Measurements from ENCODE around the gene ARID2. TPM values are rescaled to one million over a fixed set of nuclear protein-coding genes. Genes with fewer than 3 reads are reported as not detected.

ARID2 gene
- total and polyA plus RNA-seq, 2 of the 4 experiments (the other 2 are of a cell fraction) = 5.4 to 28.1 TPM

DNA sequence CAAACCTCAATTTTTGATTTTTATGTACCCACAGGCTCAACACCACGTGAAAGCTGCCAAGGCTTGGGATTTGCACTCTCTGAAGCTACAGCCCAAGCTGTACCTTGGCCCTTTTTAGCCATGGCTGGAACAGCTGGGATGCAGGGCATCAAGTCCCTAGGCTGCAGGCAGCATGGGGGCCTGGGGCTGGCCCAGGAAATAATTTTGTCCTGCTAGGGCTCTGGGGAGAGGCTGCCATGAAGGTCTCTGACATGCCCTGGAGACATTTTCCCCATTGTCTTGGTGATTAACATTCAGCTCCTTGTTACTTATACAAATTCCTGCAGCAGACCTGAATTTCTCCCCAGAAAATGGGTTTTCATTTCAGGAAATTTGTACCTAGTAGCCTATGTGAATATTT, 157.2 kb downstream of the ARID2 start:
- no peak overlapping the region for H3K9ac ChIP-seq (ENCODE audit: low read depth, low read length)
- no TSS peak for BruUV-seq (replicated peaks)
- H3K4me3 ChIP-seq (ENCODE audit: insufficient read depth, low read depth, low read length) = no peak overlapping the region
- CTCF ChIA-PET = no interaction called here
- no peak overlapping the region for H2BK120ac ChIP-seq (ENCODE audit: low read depth, low read length)
- peaks cover 0 to 5% of the 10 kb centered on the region in 2 experiments; a peak in 3 of 4 replicates for H3K79me1 ChIP-seq (ENCODE audit: low read depth in 1 of 2, low read length in 2 of 2)
- no peak overlapping the region for H3K4me2 ChIP-seq (ENCODE audit: low read depth, low read length)
- H3K14ac ChIP-seq (replicated peaks; ENCODE audit: low read depth, low read length) = no peak overlapping the region
- H3K56ac ChIP-seq (ENCODE audit: extremely low read depth, insufficient read depth, low read length) = no peak overlapping the region
- H3K27me3 ChIP-seq (ENCODE audit: control insufficient read depth, insufficient read depth, low read length) = no peaks in the 10 kb centered on the region
- in situ Hi-C loops (cut with MboI; ENCODE audit: low sequenced_read_pairs) = no loop called here
- no peak for TF ChIP-seq BHLHE40 (IDR thresholded peaks at IDR 0.05; ENCODE audit: low read depth, low read length)
- TF ChIP-seq, protein P1, sequence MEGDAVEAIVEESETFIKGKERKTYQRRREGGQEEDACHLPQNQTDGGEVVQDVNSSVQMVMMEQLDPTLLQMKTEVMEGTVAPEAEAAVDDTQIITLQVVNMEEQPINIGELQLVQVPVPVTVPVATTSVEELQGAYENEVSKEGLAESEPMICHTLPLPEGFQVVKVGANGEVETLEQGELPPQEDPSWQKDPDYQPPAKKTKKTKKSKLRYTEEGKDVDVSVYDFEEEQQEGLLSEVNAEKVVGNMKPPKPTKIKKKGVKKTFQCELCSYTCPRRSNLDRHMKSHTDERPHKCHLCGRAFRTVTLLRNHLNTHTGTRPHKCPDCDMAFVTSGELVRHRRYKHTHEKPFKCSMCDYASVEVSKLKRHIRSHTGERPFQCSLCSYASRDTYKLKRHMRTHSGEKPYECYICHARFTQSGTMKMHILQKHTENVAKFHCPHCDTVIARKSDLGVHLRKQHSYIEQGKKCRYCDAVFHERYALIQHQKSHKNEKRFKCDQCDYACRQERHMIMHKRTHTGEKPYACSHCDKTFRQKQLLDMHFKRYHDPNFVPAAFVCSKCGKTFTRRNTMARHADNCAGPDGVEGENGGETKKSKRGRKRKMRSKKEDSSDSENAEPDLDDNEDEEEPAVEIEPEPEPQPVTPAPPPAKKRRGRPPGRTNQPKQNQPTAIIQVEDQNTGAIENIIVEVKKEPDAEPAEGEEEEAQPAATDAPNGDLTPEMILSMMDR (conservative IDR thresholded peaks at IDR 0.05; ENCODE audit: low read depth, low read length) = no peak
- H3K36me3 ChIP-seq (ENCODE audit: control insufficient read depth, insufficient read depth, low read length) = peaks cover 5% of the 10 kb centered on the region; the same call in 1 of the 2 replicates
- DNase-seq (no peak), ATAC-seq (ENCODE audit: low read depth) (no peak)
- no peaks in the 10 kb centered on the region for H4K20me1 ChIP-seq (ENCODE audit: insufficient read depth, low read length)
- H2AK9ac ChIP-seq (replicated peaks; ENCODE audit: low read depth, low read length, poor library complexity) = no peak overlapping the region
- no peak overlapping the region for H2BK15ac ChIP-seq (ENCODE audit: low read depth, low read length)
- H3K4ac ChIP-seq (ENCODE audit: low read depth, low read length) = no peak overlapping the region
- no peak overlapping the region for H3K18ac ChIP-seq (ENCODE audit: low read depth, low read length)
- no peak overlapping the region for H3K27ac ChIP-seq (ENCODE audit: insufficient read depth, low read length)
- H3K23ac ChIP-seq (ENCODE audit: low read depth, low read length) = no peak overlapping the region
- H4K91ac ChIP-seq (ENCODE audit: insufficient read depth, low read depth, low read length) = no peak overlapping the region
- intact Hi-C loops (cut with micrococcal nuclease) = no loop called here
- H2AFZ ChIP-seq (replicated peaks; ENCODE audit: low read length, poor library complexity) = no peak overlapping the region
- POLR2A ChIA-PET (ENCODE audit: unreplicated experiment) = no interaction called here
- H2BK20ac ChIP-seq (ENCODE audit: low read depth, low read length) = no peak overlapping the region
- H4K8ac ChIP-seq (ENCODE audit: low read depth in 2 of 2, low read length in 2 of 2) = no peak overlapping the region
- H2AK5ac ChIP-seq (ENCODE audit: low read depth, low read length) = no peak overlapping the region
- H3K4me1 ChIP-seq (ENCODE audit: control insufficient read depth, insufficient read depth, low read length) = no peaks in the 10 kb centered on the region; the same call in 1 of the 2 replicates
- H4K5ac ChIP-seq (ENCODE audit: low read depth, low read length) = no peak overlapping the region
- no CpG with 5 or more reads among the region's 1 CpG for WGBS, 2 experiments (ENCODE audit: extremely low coverage in 2 of 2, insufficient read length in 1 of 2)
- no peaks in the 10 kb centered on the region for H3K9me1 ChIP-seq (ENCODE audit: insufficient read depth, low read length)
- peaks cover 2% of the 10 kb centered on the region; the same call in 1 of the 2 replicates for H3K9me3 ChIP-seq (ENCODE audit: control insufficient read depth, insufficient read depth, low read length)
- dilution Hi-C loops (cut with HindIII; ENCODE audit: low sequenced_read_pairs, unreplicated experiment) = no loop called here
- H2BK5ac ChIP-seq (ENCODE audit: low read depth, low read length, poor library complexity, severe bottlenecking) = no peak overlapping the region
